Neural cell (in vitro differentiated cells): ENCODE results near the gene ZNF594.
"Not testable (repeated sequence)": the region's sequence is repeated elsewhere in the genome, so short reads cannot be mapped to it uniquely, and the experiment has no call there.

Experiments used
- CTCF ChIP-seq: fragments of 450-650 bp; IDR thresholded peaks from 2 replicates; pipeline ENCODE4 v1.5.1; 2014; ENCODE audit warnings: antibody characterized with exemption, mild to moderate bottlenecking, moderate library complexity; ENCODE audit not compliant: poor library complexity, severe bottlenecking
- MXI1 ChIP-seq: fragments of 450-650 bp; conservative IDR thresholded peaks from 2 replicates; pipeline ENCODE4 v1.6.1; 2014; ENCODE audit warnings: antibody characterized with exemption, mild to moderate bottlenecking; ENCODE audit not compliant: poor library complexity, severe bottlenecking
- REST ChIP-seq: IDR thresholded peaks from 2 replicates; pipeline ENCODE4 v1.6.1; 2012; ENCODE audit warnings: borderline replicate concordance
- SMC3 ChIP-seq: fragments of 450-650 bp; conservative IDR thresholded peaks from 2 replicates; pipeline ENCODE4 v1.6.1; 2014; ENCODE audit warnings: antibody characterized with exemption, mild to moderate bottlenecking, moderate library complexity; ENCODE audit not compliant: poor library complexity

GRCh38 chr17:5134571-5134970, 57.1 kb downstream of the ZNF594 start:
- not testable (repeated sequence) for TF ChIP-seq SMC3, CTCF, REST, MXI1
